Right lobe of liver (tissue), 6 donors: ENCODE measurements around the gene ERICH2. TPM values are rescaled to one million over a fixed set of nuclear protein-coding genes. Genes with fewer than 3 reads are reported as not detected.

ENCODE experiments used
- ATAC-seq, 4 donors: fragments of 200-7000 bp; cut with Tn5 transposase; one replicate each; pipeline ENCODE4 v1.9.1; 2020; ENCODE audit warnings: mild to moderate bottlenecking in 4 of 4, moderate library complexity in 4 of 4
- DNase-seq, 3 donors: peaks; one replicate each; pipeline ENCODE4 v3.0.0-alpha.2; 2020
- H3K27ac ChIP-seq, 3 donors: fragments of 200-600 bp; one replicate each; pipeline ENCODE4 v1.8.0; 2022
- H3K27me3 ChIP-seq, 2 donors: fragments of 200-600 bp; one replicate each; pipeline ENCODE4 v1.8.0; 2022
- H3K36me3 ChIP-seq, 4 donors: fragments of 200-600 bp; sonication (generic) in 1 of 4; one replicate each; pipeline versions ENCODE4 v1.5.1 to v1.8.0; 2017 to 2022; ENCODE audit warnings: control low read depth in 1 of 4
- H3K4me1 ChIP-seq, 4 donors: fragments of 200-600 bp; sonication (generic) in 1 of 4; one replicate each; pipeline versions ENCODE4 v1.5.1 to v1.8.0; 2017 to 2022; ENCODE audit warnings: control low read depth in 1 of 4
- H3K4me3 ChIP-seq, 3 donors: fragments of 200-600 bp; one replicate each; pipeline ENCODE4 v1.8.0; 2022
- H3K9me3 ChIP-seq, 4 donors: fragments of 200-600 bp; sonication (generic) in 1 of 4; one replicate each; pipeline versions ENCODE4 v1.5.1 to v1.8.0; 2017 to 2022; ENCODE audit warnings: control low read depth in 1 of 4
- POLR2A ChIP-seq: fragments of 450-650 bp; IDR thresholded peaks from one replicate; pipeline ENCODE4 v1.6.1; 2017; ENCODE audit warnings: antibody characterized with exemption, mild to moderate bottlenecking
- WGBS: methylation state at CpG from one replicate; pipeline ENCODE4 v1.1.6; 2018; ENCODE audit warnings: low coverage, low lambda C conversion rate; ENCODE audit not compliant: insufficient coverage; ENCODE audit errors: missing lambda C conversion rate; 5-methylcytosine and 5-hydroxymethylcytosine counted together
- intact Hi-C, 2 donors: fragments of 100-400 bp; cut with DNase I; formaldehyde crosslinking; loops; one replicate each; pipeline versions ENCODE4 v1.11.2 to v1.14.1; 2022
- total RNA-seq, 6 experiments: library from RNA; depleted of rRNA in 2 of 6; stranded (reverse); fragments of >200 nt in 2 of 6; fragmentation: NEBNext Ultra II Directional in 3 of 6; extraction: Animal tissue kit (Norgen Biotek cat#: 25700) in 3 of 6; gene quantifications; one replicate each; pipeline versions ENCODE4 v1.1.0 to v1.2.4, GENCODE V29; 2016 to 2023
- TF ChIP-seq, protein P1 (sequence below), 4 donors: fragments of 200-600 bp in 3 of 4; fragments of 450-650 bp in 1 of 4; IDR thresholded peaks; one replicate each; pipeline versions ENCODE4 v1.5.1 to v1.8.0; 2016 to 2022; ENCODE audit warnings: antibody characterized with exemption in 4 of 4, mild to moderate bottlenecking in 2 of 4
- donor health status: DM: no; HTN: yes; CAD: no.
- donor health status: DM: no; HTN: no; CAD: no.
- donor health status: DM: no; HTN: no; CAD: no.
- donor health status: DM: no; HTN: yes; CAD: no.
- donor health status: DM: no; HTN: yes; CAD: no.

ERICH2 gene
- total RNA-seq, 6 experiments from 2014 or later: 0.53 to 1.2 (median 1.1) TPM; not detected in 3

DNA sequence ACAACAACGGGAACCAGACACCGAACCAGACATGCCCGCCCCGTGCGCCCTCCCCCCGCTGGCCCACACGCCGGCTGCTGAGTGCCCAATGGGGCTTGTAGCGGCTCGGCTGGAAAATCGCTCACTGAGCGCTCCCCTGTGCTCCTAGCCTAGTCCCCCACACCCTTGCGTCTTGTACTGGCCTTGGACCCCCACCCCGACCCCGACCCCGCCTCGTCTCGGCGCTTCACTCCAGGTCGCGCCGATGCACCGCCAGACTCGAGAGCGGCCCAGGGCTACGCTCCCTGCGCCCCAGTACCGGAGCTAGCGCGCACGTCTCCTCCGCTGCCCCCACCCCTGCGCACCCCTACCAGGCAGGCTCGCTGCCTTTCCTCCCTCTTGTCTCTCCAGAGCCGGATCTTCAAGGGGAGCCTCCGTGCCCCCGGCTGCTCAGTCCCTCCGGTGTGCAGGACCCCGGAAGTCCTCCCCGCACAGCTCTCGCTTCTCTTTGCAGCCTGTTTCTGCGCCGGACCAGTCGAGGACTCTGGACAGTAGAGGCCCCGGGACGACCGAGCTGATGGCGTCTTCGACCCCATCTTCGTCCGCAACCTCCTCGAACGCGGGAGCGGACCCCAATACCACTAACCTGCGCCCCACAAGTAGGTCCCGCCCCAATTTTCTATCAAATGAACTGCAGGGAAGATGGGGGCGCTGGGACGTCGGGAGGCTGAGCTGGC is 48.0 kb downstream of the ERICH2 start:
- intact Hi-C loops: loop anchor here (5.0 to 10.0 kb wide), 2 partner anchors 416 to 443 kb away; no protein-coding TSS in a partner anchor
- Histone ChIP-seq H3K4me3 (peak overlapping the region in 1 of 3 donors; percentile 39), H3K27ac (no peak overlapping the region), H3K4me1 (peaks cover 0 to 62% (median 11%) of the 10 kb centered on the region in 4 donors), H3K9me3 (no peaks in the 10 kb centered on the region), H3K27me3 (peaks cover 26 to 84% of the 10 kb centered on the region in 2 donors), H3K36me3 (no peaks in the 10 kb centered on the region)
- DNase-seq: no peak
- WGBS: 4% methylated on average over 39 of the region's 60 CpGs
- no peak for ATAC-seq
- TF ChIP-seq, protein P1, sequence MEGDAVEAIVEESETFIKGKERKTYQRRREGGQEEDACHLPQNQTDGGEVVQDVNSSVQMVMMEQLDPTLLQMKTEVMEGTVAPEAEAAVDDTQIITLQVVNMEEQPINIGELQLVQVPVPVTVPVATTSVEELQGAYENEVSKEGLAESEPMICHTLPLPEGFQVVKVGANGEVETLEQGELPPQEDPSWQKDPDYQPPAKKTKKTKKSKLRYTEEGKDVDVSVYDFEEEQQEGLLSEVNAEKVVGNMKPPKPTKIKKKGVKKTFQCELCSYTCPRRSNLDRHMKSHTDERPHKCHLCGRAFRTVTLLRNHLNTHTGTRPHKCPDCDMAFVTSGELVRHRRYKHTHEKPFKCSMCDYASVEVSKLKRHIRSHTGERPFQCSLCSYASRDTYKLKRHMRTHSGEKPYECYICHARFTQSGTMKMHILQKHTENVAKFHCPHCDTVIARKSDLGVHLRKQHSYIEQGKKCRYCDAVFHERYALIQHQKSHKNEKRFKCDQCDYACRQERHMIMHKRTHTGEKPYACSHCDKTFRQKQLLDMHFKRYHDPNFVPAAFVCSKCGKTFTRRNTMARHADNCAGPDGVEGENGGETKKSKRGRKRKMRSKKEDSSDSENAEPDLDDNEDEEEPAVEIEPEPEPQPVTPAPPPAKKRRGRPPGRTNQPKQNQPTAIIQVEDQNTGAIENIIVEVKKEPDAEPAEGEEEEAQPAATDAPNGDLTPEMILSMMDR (IDR thresholded peaks at IDR 0.05): no peak

DNA sequence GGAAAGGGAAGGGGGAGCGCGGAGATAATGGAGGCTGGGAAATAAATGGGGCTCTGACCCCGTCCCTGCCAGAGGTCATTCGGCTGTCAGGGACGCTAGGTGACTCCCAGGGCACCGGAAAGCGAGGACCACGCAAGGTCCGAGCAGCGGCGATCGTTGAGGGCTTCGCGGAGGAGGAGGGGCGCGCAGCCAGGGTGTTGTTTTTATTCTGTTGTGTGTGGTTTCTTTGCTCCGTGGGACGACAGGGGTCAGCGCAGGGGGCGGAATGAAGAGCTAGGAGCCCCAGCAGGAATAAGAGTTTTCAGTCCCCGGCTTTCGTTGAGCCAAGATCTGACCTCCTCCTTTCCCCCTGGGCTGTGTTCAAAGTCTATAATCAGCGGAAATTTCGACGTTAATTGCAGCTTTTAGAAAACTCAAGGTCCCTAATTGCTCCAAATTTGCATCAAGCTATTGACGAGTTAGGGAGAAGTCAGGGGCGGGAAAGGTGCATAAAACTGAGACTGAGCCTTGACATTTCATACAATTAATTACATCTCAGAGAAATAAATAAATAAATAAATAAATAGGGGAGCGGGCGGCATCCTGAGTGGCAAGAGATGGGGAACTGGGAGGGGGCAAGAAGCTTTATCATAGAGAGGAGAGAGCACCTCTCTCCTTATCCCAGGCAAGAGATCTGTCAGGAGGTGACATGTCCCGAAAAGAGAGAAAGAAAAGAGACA is 48.7 kb downstream of the ERICH2 start:
- Histone ChIP-seq H3K4me1 (peaks cover 0 to 65% (median 11%) of the 10 kb centered on the region in 4 donors), H3K36me3 (no peaks in the 10 kb centered on the region), H3K27ac (no peak overlapping the region), H3K27me3 (peaks cover 26 to 83% of the 10 kb centered on the region in 2 donors), H3K9me3 (no peaks in the 10 kb centered on the region), H3K4me3 (no peak overlapping the region)
- no peak for ATAC-seq
- DNase-seq: no peak
- intact Hi-C loops: loop anchor here (5.0 to 10.0 kb wide), 2 partner anchors 417 to 444 kb away; no protein-coding TSS in a partner anchor
- TF ChIP-seq, protein P1 (IDR thresholded peaks at IDR 0.05): no peak
- TF ChIP-seq POLR2A: no peak
- WGBS: 6% methylated on average over 28 of the region's 30 CpGs

DNA sequence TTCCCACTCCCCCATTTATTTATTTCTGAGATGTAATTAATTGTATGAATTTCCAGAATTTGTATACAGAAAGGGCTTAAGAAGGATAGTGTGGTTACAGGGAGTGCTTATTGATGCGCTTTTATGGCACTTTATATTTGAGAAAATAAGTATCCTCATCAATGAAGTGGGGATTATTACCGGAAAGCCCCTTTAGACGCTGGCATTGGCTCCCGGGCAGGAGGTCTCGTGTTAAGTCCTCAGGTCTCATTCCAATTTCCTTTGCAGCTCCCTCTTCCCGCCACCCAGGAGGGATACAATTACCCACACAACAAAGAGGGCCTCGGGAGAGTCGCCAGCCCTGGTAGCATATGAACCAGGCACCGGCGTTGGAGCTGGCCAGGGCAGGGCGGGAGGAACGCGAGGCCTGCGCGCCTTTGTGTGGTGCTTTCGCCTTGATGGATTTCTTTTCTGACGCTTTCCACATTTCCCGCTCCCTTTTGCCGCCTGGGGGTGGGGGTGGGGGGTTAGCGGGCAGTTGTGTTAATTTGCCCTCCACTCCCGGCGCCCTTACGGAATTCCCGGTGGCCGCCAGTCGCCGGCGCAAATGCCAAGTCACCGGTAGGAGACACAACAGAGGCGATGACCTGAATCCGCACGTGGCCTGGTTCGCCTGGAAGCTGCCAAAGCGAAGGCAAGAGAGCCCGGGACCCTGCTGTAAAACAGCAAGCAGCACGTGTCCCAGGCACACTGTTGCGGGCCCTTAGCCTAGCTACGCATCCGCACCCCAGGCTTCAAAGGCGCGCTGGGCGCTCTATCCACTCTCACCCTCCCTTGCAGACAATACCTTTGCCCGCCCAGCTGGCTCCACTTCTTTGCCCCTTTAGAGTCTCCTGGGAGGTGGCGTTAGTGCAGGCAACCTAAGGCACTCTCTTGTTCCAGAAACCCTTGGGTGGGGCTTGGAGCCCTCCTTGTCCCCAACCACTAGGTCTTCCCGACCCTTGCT is 49.8 kb downstream of the ERICH2 start:
- no peak overlapping the region for H3K27ac ChIP-seq
- H3K4me3 ChIP-seq: peak overlapping the region in 1 of 3 donors; percentile 28
- DNase-seq (peak in 1 of 3 donors; percentile 36), ATAC-seq (no peak)
- H3K27me3 ChIP-seq: peaks cover 19 to 74% of the 10 kb centered on the region in 2 donors
- intact Hi-C loops: loop anchor here (5.0 to 10.0 kb wide), 2 partner anchors 418 to 445 kb away; no protein-coding TSS in a partner anchor
- no peaks in the 10 kb centered on the region for H3K9me3 ChIP-seq
- TF ChIP-seq, protein P1 (IDR thresholded peaks at IDR 0.05): no peak
- no peak for TF ChIP-seq POLR2A
- peaks cover 0 to 65% (median 11%) of the 10 kb centered on the region in 4 donors for H3K4me1 ChIP-seq
- no peaks in the 10 kb centered on the region for H3K36me3 ChIP-seq
- WGBS: 11% methylated on average over 20 of the region's 45 CpGs
